WTC11 (cell line): ENCODE data around the gene C1QTNF6. TPM values are rescaled to one million over a fixed set of nuclear protein-coding genes. Genes with fewer than 3 reads are reported as not detected.

Source experiments
- ATAC-seq: fragments of 200-7000 bp; cut with Tn5 transposase; 2 replicates; pipeline ENCODE4 v1.10.0; 2021; ENCODE audit warnings: mild to moderate bottlenecking, moderate library complexity
- CTCF ChIA-PET: fragments of 300-600 bp; sonication (Branson Sonifier 250); formaldehyde crosslinking; loops from one replicate; lab custom pipeline; 2021; ENCODE audit warnings: antibody characterized with exemption; lab: Charles Lee
- POLR2A ChIA-PET: fragments of 350-600 bp; sonication (Branson Sonifier 250); formaldehyde crosslinking; loops from one replicate; lab custom pipeline; 2021; ENCODE audit warnings: antibody characterized with exemption; lab: Charles Lee
- DNase-seq: peaks from one replicate; pipeline ENCODE4 v3.0.0; 2021; ENCODE audit warnings: low spot score
- H3K27ac Mint-ChIP-seq: 2 replicates; pipeline ENCODE4 v1.8.0; 2021; ENCODE audit warnings: mixed read lengths
- H3K27me3 Mint-ChIP-seq: 2 replicates; pipeline ENCODE4 v1.8.0; 2021; ENCODE audit warnings: low read depth, mild to moderate bottlenecking, moderate library complexity, mixed read lengths
- H3K36me3 Mint-ChIP-seq: 2 replicates; pipeline ENCODE4 v1.8.0; 2021; ENCODE audit warnings: mixed read lengths
- H3K4me1 Mint-ChIP-seq: 2 replicates; pipeline ENCODE4 v1.8.0; 2022; ENCODE audit warnings: mixed read lengths
- H3K4me3 Mint-ChIP-seq: 2 replicates; pipeline ENCODE4 v1.8.0; 2021; ENCODE audit warnings: mild to moderate bottlenecking, moderate library complexity, mixed read lengths
- H3K9me3 Mint-ChIP-seq: 2 replicates; pipeline ENCODE4 v1.8.0; 2021; ENCODE audit warnings: mixed read lengths
- AR ChIP-seq: fragments of 250-450 bp; sonication (Bioruptor Pico); IDR thresholded peaks from 2 replicates; pipeline ENCODE4 v1.9.0; 2021; ENCODE audit warnings: mild to moderate bottlenecking
- ATF3 ChIP-seq: sonication (generic); formaldehyde crosslinking; conservative IDR thresholded peaks from 2 replicates; pipeline ENCODE4 v1.8.1; 2022; ENCODE audit warnings: mild to moderate bottlenecking, missing genetic modification reagents
- CTCF ChIP-seq: fragments of 200-600 bp; IDR thresholded peaks from 2 replicates; pipeline ENCODE4 v1.8.0; 2022; ENCODE audit warnings: antibody characterized with exemption
- E2F1 ChIP-seq: sonication (generic); formaldehyde crosslinking; IDR thresholded peaks from 2 replicates; pipeline ENCODE4 v1.8.0; 2022; ENCODE audit warnings: mild to moderate bottlenecking, missing genetic modification reagents
- ESRRA ChIP-seq: sonication (generic); formaldehyde crosslinking; IDR thresholded peaks from 2 replicates; pipeline ENCODE4 v1.8.1; 2022; ENCODE audit warnings: mild to moderate bottlenecking, missing genetic modification reagents, borderline replicate concordance
- ETV6 ChIP-seq: sonication (generic); formaldehyde crosslinking; IDR thresholded peaks from 2 replicates; pipeline ENCODE4 v1.8.1; 2022; ENCODE audit warnings: mild to moderate bottlenecking, missing genetic modification reagents
- FOXK1 ChIP-seq: sonication (generic); formaldehyde crosslinking; IDR thresholded peaks from 2 replicates; pipeline ENCODE4 v1.8.0; 2022; ENCODE audit warnings: mild to moderate bottlenecking, moderate library complexity, missing genetic modification reagents
- GRHL2 ChIP-seq: fragments of 250-450 bp; sonication (Bioruptor Pico); IDR thresholded peaks from 2 replicates; pipeline ENCODE4 v1.8.0; 2022; ENCODE audit warnings: mild to moderate bottlenecking, moderate library complexity; ENCODE audit not compliant: insufficient replicate concordance, severe bottlenecking
- JUN ChIP-seq: sonication (generic); formaldehyde crosslinking; IDR thresholded peaks from 2 replicates; pipeline ENCODE4 v1.8.0; 2023; ENCODE audit warnings: mild to moderate bottlenecking, missing genetic modification reagents
- MXD4 ChIP-seq: fragments of 250-450 bp; sonication (Bioruptor Pico); IDR thresholded peaks from 2 replicates; pipeline ENCODE4 v1.8.0; 2021; ENCODE audit warnings: mild to moderate bottlenecking, moderate library complexity, borderline replicate concordance
- NR2C2 ChIP-seq: sonication (generic); formaldehyde crosslinking; IDR thresholded peaks from 2 replicates; pipeline ENCODE4 v1.8.0; 2022; ENCODE audit warnings: mild to moderate bottlenecking, missing genetic modification reagents
- OVOL2 ChIP-seq: fragments of 250-450 bp; sonication (Bioruptor Pico); IDR thresholded peaks from 2 replicates; pipeline ENCODE4 v1.9.0; 2021; ENCODE audit warnings: mild to moderate bottlenecking, borderline replicate concordance
- PRRX2 ChIP-seq: fragments of 250-450 bp; sonication (Bioruptor Pico); IDR thresholded peaks from 2 replicates; pipeline ENCODE4 v1.8.0; 2021; ENCODE audit warnings: mild to moderate bottlenecking
- SMAD4 ChIP-seq: sonication (generic); formaldehyde crosslinking; IDR thresholded peaks from 2 replicates; pipeline ENCODE4 v1.8.0; 2022; ENCODE audit warnings: mild to moderate bottlenecking, missing genetic modification reagents
- TEAD1 ChIP-seq: sonication (generic); formaldehyde crosslinking; IDR thresholded peaks from 2 replicates; pipeline ENCODE4 v1.8.0; 2022; ENCODE audit warnings: mild to moderate bottlenecking, missing genetic modification reagents
- USF1 ChIP-seq: sonication (generic); formaldehyde crosslinking; IDR thresholded peaks from 2 replicates; pipeline ENCODE4 v1.8.0; 2022; ENCODE audit warnings: mild to moderate bottlenecking, missing genetic modification reagents
- USF2 ChIP-seq: sonication (generic); formaldehyde crosslinking; IDR thresholded peaks from 2 replicates; pipeline ENCODE4 v1.8.1; 2023; ENCODE audit warnings: mild to moderate bottlenecking, missing genetic modification reagents, moderate library complexity
- ZNF232 ChIP-seq: sonication (generic); formaldehyde crosslinking; IDR thresholded peaks from 2 replicates; pipeline ENCODE4 v1.8.0; 2022; ENCODE audit warnings: mild to moderate bottlenecking, missing genetic modification reagents
- ZNF263 ChIP-seq: sonication (generic); formaldehyde crosslinking; IDR thresholded peaks from 2 replicates; pipeline ENCODE4 v1.8.1; 2022; ENCODE audit warnings: low read depth, mild to moderate bottlenecking, moderate library complexity, missing genetic modification reagents
- ZNF416 ChIP-seq: fragments of 250-450 bp; sonication (Bioruptor Pico); IDR thresholded peaks from 2 replicates; pipeline ENCODE4 v1.9.0; 2021; ENCODE audit warnings: mild to moderate bottlenecking, inconsistent platforms
- ZNF425 ChIP-seq: fragments of 250-450 bp; sonication (Bioruptor Pico); conservative IDR thresholded peaks from 2 replicates; pipeline ENCODE4 v1.9.0; 2021; ENCODE audit warnings: mild to moderate bottlenecking
- total RNA-seq: library from RNA; stranded (reverse); gene quantifications from 3 replicates; pipeline ENCODE4 v1.2.3, GENCODE V29; 2021

Gene C1QTNF6
- total RNA-seq, 1 experiment from 2014 or later: 5.9 TPM

- TF ChIP-seq AR (CRISPR knock-in tag) (no peak), FOXK1 (CRISPR knock-in tag) (no peak), SMAD4 (CRISPR knock-in tag) (no peak), PRRX2 (CRISPR knock-in tag) (no peak)
These were observed 24.2 kb downstream of the C1QTNF6 start (continued) for GRCh38 chr22:37163575-37164504.

GRCh38 chr22:37163096-37163489 is 25.0 kb downstream of the C1QTNF6 start:
- Mint-ChIP-seq H3K9me3 (peaks cover 6% of the 10 kb centered on the region), H3K27ac (no peak overlapping the region), H3K36me3 (no peaks in the 10 kb centered on the region), H3K4me1 (peaks cover 15% of the 10 kb centered on the region), H3K27me3 (peaks cover 8% of the 10 kb centered on the region), H3K4me3 (no peak overlapping the region)
- ChIA-PET POLR2A (interaction anchor here (0.5 to 0.8 kb wide), 2 partner anchors 144 to 522 kb away, joined by 3 to 5 read pairs; partner anchors contain the start of gene TST), CTCF (interaction anchor here (1.3 to 4.8 kb wide), 5 partner anchors 19 to 84 kb away, joined by 3 to 27 read pairs (median 10); no protein-coding TSS in a partner anchor)
- no peak for ATAC-seq
- DNase-seq: no peak
- TF ChIP-seq OVOL2 (CRISPR knock-in tag) (no peak), NR2C2 (no peak), TEAD1 (no peak), MXD4 (CRISPR knock-in tag) (no peak), ZNF425 (CRISPR knock-in tag) (no peak), CTCF (no peak), JUN (CRISPR knock-in tag) (no peak), ESRRA (no peak), ZNF232 (CRISPR knock-in tag) (no peak), E2F1 (CRISPR knock-in tag) (no peak), GRHL2 (CRISPR knock-in tag) (no peak), USF2 (no peak), ZNF416 (CRISPR knock-in tag) (no peak), USF1 (no peak), ETV6 (CRISPR knock-in tag) (no peak), SMAD4 (CRISPR knock-in tag) (no peak), AR (CRISPR knock-in tag) (no peak), ZNF263 (CRISPR knock-in tag) (no peak), ATF3 (CRISPR knock-in tag) (no peak)
